Occipital lobe (tissue), 2 donors: ENCODE data around the gene DNAAF3. TPM values are rescaled to one million over a fixed set of nuclear protein-coding genes. Genes with fewer than 3 reads are reported as not detected.
"Not testable (repeated sequence)": the region's sequence is repeated elsewhere in the genome, so short reads cannot be mapped to it uniquely, and the experiment has no call there.

Source experiments
- DNase-seq: peaks from one replicate; lab custom pipeline; 2025; lab: John Stamatoyannopoulos, UW
- total RNA-seq: library from RNA; depleted of rRNA; stranded (reverse); fragments of >200 nt; gene quantifications from one replicate; pipeline ENCODE4 v1.2.3, GENCODE V29; 2014

DNAAF3 gene
- total RNA-seq, 1 donor from 2014 or later = 0.31 TPM

DNA sequence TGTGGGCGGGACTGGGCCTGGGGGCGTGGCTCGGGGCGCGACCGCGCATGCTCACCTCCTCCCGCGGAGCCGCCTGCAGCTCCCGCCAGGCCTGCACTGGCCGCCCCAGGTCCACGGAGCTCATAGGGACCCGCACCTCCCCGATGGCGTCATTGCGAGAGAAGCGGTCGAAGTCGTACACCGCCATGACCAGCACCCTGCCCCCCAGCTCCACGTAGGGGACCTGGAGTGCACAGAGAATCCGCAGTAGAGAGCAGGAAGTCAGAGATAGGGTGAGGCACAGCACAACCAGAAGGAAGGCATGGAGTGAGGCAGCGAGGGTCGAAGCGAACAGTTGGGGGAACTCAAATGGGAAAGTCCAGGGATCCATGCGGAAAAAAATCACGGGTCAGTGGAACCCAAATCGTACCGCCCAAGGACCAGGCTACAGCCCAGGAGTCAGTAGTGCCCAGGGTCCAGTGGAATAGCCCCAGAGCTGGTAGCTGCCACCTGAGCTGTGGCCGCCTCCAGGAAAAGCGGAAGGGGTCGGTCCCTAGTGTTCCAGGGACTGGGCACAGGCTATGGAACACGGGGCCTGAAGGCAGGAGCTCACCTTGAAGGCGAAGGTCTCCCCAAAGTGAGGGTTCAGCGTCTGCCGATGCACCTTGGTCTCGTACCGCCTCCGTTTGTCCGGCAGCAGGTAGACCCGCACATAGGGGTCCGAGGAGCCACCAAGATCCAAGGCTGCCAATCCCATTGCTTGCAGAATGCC, 8.9 kb upstream of the DNAAF3 start:
- no peak for DNase-seq

GRCh38 chr19:55174425-55175116, 8.2 kb upstream of the DNAAF3 start:
- DNase-seq = no peak

GRCh38 chr19:55173714-55174409, 7.4 kb upstream of the DNAAF3 start:
- no peak for DNase-seq

GRCh38 chr19:55173186-55173713, 6.8 kb upstream of the DNAAF3 start:
- no peak for DNase-seq

DNA sequence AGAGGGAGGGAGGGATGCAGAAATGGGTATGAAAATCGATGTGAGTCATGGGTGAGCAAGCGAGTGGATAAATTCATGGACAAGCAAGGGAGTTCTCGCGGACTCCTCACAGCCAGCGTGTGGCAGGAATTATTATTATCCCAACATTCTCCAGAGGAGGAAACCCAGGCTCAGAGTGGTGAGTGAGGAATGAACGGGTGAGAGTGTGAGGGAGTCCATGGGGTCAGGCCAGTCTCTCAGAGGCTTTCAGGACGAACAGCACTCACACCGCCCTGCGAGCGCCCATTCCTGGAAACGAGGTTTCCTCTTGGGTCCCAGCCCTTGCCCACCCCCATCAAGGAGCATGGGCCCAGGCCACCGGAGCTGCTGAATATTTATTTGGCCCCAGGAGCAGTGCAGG, 6.3 kb upstream of the DNAAF3 start:
- no peak for DNase-seq

GRCh38 chr19:55172318-55172717, 5.9 kb upstream of the DNAAF3 start:
- not testable (repeated sequence) for DNase-seq

DNA sequence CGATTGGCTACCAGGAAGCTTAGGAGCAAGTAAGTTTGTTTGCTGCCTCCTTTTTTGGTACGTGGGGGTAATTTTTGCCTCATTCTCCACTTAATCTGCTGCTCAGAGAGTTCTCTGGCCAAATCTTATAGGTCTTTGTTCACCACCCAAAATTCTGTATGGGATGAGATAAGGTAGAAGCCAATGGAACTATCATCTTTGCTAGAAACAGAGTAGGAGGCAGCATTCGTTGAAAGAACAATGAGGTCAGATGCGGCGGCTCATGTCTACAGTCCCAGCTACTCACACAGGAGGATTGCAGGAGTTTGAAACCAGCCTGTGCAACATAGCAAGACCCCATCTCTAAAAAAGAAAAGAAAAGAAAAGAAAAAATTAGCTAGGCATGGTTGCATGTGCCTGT, 5.0 kb upstream of the DNAAF3 start:
- no peak for DNase-seq

DNA sequence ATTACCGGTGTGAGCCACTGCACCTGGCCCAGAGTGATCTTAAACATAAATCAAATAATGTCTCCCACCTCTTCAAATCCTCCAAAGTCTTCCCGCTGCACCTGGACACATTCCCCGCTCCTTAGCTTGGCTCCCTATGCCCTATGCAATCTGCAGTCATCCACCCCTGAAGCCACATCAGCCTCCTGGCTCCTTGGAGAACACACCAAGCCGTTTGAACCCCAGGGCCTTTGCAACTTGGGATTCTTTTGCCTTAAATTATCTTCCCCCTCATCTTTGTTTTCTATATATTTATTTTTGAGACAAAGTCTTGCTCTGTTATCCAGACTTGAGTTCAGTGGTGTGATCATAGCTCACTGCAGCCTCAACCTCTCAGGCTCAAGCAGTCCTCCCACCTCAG, 2.7 kb upstream of the DNAAF3 start:
- DNase-seq = no peak

DNA sequence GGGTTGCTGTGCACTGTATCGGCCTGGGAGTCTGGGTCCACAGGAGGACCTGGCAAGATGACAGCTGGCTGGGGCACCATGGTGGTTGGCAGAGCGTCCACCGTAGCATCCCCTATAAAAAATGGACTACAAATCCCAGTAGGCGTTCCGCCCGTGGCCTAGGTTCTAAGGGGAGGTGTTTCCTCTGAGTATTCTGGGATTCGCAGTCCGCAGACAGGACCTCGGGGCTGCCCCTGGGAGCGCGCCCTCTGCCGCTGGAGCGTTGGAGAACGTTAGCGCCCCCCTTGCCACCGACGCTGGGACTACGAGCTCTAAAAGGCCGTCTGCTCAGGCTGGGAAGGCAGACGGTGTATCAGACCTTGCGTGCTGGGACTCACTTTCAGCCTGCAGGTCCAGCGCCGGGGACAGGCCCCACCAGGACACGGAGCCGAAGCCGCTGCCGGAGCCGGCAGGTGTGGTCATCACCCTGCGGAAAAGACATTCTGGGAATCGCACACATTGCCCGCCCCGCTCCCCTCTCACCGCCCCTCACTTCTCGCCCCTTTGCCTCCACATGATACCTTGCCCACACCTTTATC, 372 bp downstream of the DNAAF3 start:
- no peak for DNase-seq

GRCh38 chr19:55161571-55162322, 4.7 kb downstream of the DNAAF3 start:
- DNase-seq = no peak

DNA sequence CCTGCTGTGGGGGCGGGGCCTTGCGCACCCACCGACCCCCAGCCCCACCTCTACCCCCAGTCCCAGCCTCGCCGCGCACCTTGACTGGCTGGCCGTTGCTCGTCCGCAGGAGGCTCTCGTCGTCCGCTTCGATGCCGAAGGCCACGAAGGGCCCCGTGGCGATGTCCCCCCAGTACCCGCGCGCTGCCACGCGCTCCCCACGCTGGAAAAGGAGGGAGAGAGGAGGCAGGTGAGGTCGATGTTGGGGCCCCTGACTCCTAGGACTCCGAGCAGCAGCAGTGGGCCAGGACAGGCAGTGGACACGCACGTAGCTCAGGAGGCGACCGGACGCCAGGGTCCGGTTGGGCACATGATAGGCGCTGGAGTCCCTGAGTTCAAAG, 5.4 kb downstream of the DNAAF3 start:
- DNase-seq = no peak

DNA sequence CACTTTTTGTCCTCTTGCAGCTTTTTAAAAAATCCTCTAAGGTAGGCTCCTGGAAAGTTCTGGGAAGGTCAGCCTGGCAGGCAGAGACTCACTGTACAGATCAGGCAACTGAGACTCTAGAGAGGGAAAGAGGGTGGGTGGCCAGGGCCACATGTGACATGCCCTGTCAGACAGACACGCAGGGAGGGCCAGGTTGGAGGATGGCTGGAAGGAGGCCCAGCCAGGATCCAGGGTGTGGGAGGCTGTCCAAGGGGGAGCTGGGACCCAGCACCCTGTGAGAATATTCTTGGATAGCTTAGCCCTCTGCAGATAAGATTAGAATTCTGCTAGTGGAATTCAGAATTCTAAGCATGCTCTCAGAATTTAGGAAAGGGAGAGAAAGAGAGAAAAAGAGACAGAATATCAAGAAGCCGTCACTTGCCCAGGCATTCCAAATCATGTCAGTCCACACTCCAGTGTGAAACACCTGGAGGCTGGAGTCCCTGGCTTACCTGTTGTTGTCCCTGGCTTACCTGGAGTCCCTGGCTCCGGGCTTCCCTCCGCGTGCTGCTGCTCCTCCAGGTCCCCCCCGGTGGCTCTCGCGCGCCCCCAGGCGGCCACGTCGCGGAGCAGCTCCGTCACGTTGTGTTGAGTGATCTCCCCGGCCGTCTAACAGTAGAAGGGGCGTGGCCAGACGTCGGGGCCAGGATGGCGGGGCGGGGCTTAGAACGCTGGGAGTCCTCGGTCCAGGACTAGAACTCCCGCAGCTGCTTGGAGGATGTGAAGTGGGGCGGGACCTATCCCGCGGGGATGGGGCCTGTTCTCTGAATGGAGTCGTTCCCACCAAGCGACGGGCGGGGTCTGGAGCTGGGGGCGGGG, 6.1 kb downstream of the DNAAF3 start:
- no peak for DNase-seq

GRCh38 chr19:55158848-55159749, 7.3 kb downstream of the DNAAF3 start:
- DNase-seq = no peak

DNA sequence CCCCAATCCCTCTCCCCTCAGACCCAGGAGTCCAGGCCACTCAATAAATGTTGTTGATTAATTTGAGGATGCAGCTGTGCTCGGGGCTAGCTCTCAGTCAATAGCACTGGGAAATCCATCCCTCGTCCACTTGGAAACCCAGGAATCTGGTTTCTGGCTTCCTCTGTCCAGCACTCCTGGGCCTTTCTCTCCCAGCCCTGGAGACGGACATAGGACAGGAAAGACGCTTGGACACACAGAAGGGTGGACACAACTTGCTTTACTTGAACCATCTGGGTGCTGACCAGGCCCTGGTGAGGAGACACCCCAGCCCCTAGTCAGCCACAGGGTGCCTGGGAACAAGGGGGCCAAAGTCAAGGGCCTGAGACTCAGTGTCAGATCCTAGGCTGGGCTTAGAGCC, 8.0 kb downstream of the DNAAF3 start:
- no peak for DNase-seq

- DNase-seq = no peak
Observed at GRCh38 chr19:55157064-55157908, 9.1 kb downstream of the DNAAF3 start, which contains the start of gene TNNI3. TNNI3 (minus strand) TSS chr19:55157732; CDS start chr19:55157589, 143 bp downstream.

DNA sequence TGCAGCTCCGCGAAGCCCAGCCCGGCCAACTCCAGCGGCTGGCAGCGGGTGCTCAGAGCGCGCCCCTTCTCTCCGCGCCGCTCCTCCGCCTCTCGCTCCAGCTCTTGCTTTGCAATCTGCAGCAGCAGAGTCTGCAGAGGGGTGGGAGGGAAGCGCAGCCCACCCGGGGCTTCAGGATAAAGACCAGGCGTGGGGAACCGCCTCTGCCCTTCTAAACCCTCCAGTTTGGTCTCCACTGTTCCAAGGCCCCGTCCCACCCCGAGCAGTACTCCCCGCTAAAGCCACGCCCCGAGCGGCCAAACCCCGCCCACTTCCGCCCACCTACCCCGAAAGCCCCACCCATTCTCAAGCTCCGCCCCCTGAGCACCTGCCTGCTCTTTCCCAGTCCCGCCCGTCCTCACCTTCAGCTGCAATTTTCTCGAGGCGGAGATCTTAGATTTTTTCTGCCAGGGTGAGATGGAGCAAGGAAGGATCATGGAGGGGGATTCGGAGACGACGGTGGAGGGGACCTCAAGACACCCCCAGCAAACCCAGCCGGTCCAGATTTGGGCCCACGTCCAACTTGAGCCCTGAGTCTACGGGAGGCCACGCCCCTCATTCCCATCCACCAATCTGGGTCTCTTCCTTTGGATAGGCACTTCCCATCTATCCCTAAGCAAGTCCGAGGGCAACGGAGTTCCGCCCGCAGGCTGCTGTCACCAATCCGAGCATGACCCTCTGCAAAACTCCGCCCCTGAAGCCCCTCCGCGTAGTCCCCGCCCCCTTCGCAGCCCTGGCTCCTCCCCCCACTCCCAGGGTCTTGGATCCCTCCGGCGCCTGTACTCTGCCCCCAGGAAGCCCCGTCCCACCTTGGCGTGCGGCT, 10.0 kb downstream of the DNAAF3 start:
- no peak for DNase-seq

- DNase-seq = not testable (repeated sequence)
Observed at GRCh38 chr19:55155784-55156183, 10.6 kb downstream of the DNAAF3 start.
